Activated B cell treated with CpG ODN at 0.5 μM for 24 hours (primary cell): ENCODE data around the gene MACROD2. TPM values are rescaled to one million over a fixed set of nuclear protein-coding genes. Genes with fewer than 3 reads are reported as not detected.

Experiments used
- ATAC-seq: fragments of 200-7000 bp; cut with Tn5 transposase; one replicate; pipeline ENCODE4 v1.10.0; 2021; ENCODE audit warnings: low read depth, mild to moderate bottlenecking, moderate library complexity
- CTCF ChIA-PET: fragments of 350-600 bp; sonication (Branson Sonifier 250); formaldehyde crosslinking; loops from one replicate; lab custom pipeline; 2021; ENCODE audit warnings: antibody characterized with exemption; lab: Charles Lee
- POLR2A ChIA-PET: fragments of 350-600 bp; sonication (Branson Sonifier 250); formaldehyde crosslinking; loops from one replicate; lab custom pipeline; 2021; ENCODE audit warnings: antibody characterized with exemption; lab: Charles Lee
- DNase-seq: peaks from one replicate; pipeline ENCODE4 v3.0.0; 2022
- H3K27ac Mint-ChIP-seq: one replicate; pipeline ENCODE4 v1.8.0; 2020; ENCODE audit warnings: mixed read lengths
- H3K27me3 Mint-ChIP-seq: one replicate; pipeline ENCODE4 v1.8.0; 2021; ENCODE audit warnings: mixed read lengths
- H3K36me3 Mint-ChIP-seq: one replicate; pipeline ENCODE4 v1.8.0; 2021; ENCODE audit warnings: low read depth, mixed read lengths
- H3K4me1 Mint-ChIP-seq: one replicate; pipeline ENCODE4 v1.8.0; 2021; ENCODE audit warnings: mixed read lengths
- H3K4me3 Mint-ChIP-seq: one replicate; pipeline ENCODE4 v1.8.0; 2020; ENCODE audit warnings: mild to moderate bottlenecking, mixed read lengths
- H3K9me3 Mint-ChIP-seq: one replicate; pipeline ENCODE4 v1.8.0; 2020; ENCODE audit warnings: mixed read lengths
- CTCF ChIP-seq: fragments of 200-600 bp; IDR thresholded peaks from one replicate; pipeline ENCODE4 v1.8.0; 2022; ENCODE audit warnings: antibody characterized with exemption, mild to moderate bottlenecking
- intact Hi-C: fragments of 100-400 bp; cut with micrococcal nuclease; formaldehyde crosslinking; loops from one replicate; pipeline ENCODE4 v1.15.1; 2024
- total RNA-seq: library from RNA; stranded (reverse); gene quantifications from 2 replicates; pipeline ENCODE4 v1.2.3, GENCODE V29; 2022

The MACROD2 gene
- total RNA-seq, 1 donor from 2014 or later, result 55.1 TPM

GRCh38 chr20:15100506-15101160 lies 1105.3 kb downstream of the MACROD2 start:
- POLR2A ChIA-PET, result no interaction called here
- DNase-seq, result no peak
- Mint-ChIP-seq H3K27ac (no peak overlapping the region), H3K27me3 (no peaks in the 10 kb centered on the region), H3K4me1 (no peaks in the 10 kb centered on the region), H3K9me3 (peaks cover 7% of the 10 kb centered on the region), H3K4me3 (no peak overlapping the region), H3K36me3 (no peaks in the 10 kb centered on the region)
- intact Hi-C loops, result no loop called here
- CTCF ChIA-PET, result no interaction called here
- TF ChIP-seq CTCF, result no peak
- ATAC-seq, result no peak

GRCh38 chr20:15107931-15108330 lies 1112.6 kb downstream of the MACROD2 start:
- intact Hi-C loops, result no loop called here
- CTCF ChIA-PET, result no interaction called here
- no peak for DNase-seq
- no peak overlapping the region for H3K4me3 Mint-ChIP-seq
- no peak overlapping the region for H3K27ac Mint-ChIP-seq
- POLR2A ChIA-PET, result interaction anchor here (0.7 kb wide), 1 partner anchor 1036 kb away, joined by 4 read pairs; no protein-coding TSS in a partner anchor
- ATAC-seq, result no peak
- no peaks in the 10 kb centered on the region for H3K4me1 Mint-ChIP-seq
- no peaks in the 10 kb centered on the region for H3K27me3 Mint-ChIP-seq
- H3K36me3 Mint-ChIP-seq, result no peaks in the 10 kb centered on the region
- no peaks in the 10 kb centered on the region for H3K9me3 Mint-ChIP-seq
- TF ChIP-seq CTCF, result no peak

- TF ChIP-seq CTCF, result no peak
- no peaks in the 10 kb centered on the region for H3K27me3 Mint-ChIP-seq
- POLR2A ChIA-PET, result no interaction called here
- no peaks in the 10 kb centered on the region for H3K9me3 Mint-ChIP-seq
- intact Hi-C loops, result no loop called here
- H3K4me3 Mint-ChIP-seq, result no peak overlapping the region
- CTCF ChIA-PET, result no interaction called here
- H3K4me1 Mint-ChIP-seq, result no peaks in the 10 kb centered on the region
- no peak for ATAC-seq
- no peak overlapping the region for H3K27ac Mint-ChIP-seq
- DNase-seq, result no peak
- no peaks in the 10 kb centered on the region for H3K36me3 Mint-ChIP-seq
Measured at GRCh38 chr20:15109494-15109893, 1114.2 kb downstream of the MACROD2 start.

GRCh38 chr20:15111654-15112053 lies 1116.3 kb downstream of the MACROD2 start:
- DNase-seq (no peak), ATAC-seq (no peak)
- H3K27me3 Mint-ChIP-seq, result no peaks in the 10 kb centered on the region
- H3K27ac Mint-ChIP-seq, result no peak overlapping the region
- no peaks in the 10 kb centered on the region for H3K4me1 Mint-ChIP-seq
- intact Hi-C loops, result no loop called here
- no peaks in the 10 kb centered on the region for H3K36me3 Mint-ChIP-seq
- CTCF ChIA-PET, result no interaction called here
- H3K4me3 Mint-ChIP-seq, result no peak overlapping the region
- POLR2A ChIA-PET, result no interaction called here
- no peak for TF ChIP-seq CTCF
- no peaks in the 10 kb centered on the region for H3K9me3 Mint-ChIP-seq

- DNase-seq, result no peak
- no peaks in the 10 kb centered on the region for H3K4me1 Mint-ChIP-seq
- intact Hi-C loops, result no loop called here
- H3K27me3 Mint-ChIP-seq, result no peaks in the 10 kb centered on the region
- H3K9me3 Mint-ChIP-seq, result no peaks in the 10 kb centered on the region
- ATAC-seq, result no peak
- H3K4me3 Mint-ChIP-seq, result no peak overlapping the region
- CTCF ChIA-PET, result interaction anchor here (0.7 kb wide), 1 partner anchor 1082 kb away, joined by 3 read pairs; no protein-coding TSS in a partner anchor
- no peak overlapping the region for H3K27ac Mint-ChIP-seq
- TF ChIP-seq CTCF, result no peak
- POLR2A ChIA-PET, result interaction anchor here (0.6 kb wide), 1 partner anchor 576 kb away, joined by 3 read pairs; no protein-coding TSS in a partner anchor
- no peaks in the 10 kb centered on the region for H3K36me3 Mint-ChIP-seq
Measured at GRCh38 chr20:15113144-15113773, 1117.9 kb downstream of the MACROD2 start.
